ENCODE measurements around the gene LOXHD1.

The LOXHD1 gene

GRCh38 chr18:46672062-46672970 lies 15.3 kb upstream of the LOXHD1 start:
- no peaks in the 10 kb centered on the region for H3K4me1 ChIP-seq (ENCODE audit: control insufficient read depth in 5 of 5, insufficient read depth in 5 of 5, low read length in 5 of 5)
- peaks cover 0 to 3% (median 0%) of the 10 kb centered on the region in 5 donors for H3K9me3 ChIP-seq (ENCODE audit: control insufficient read depth in 5 of 5, low read length in 5 of 5)
- H3K27me3 ChIP-seq (ENCODE audit: control insufficient read depth in 5 of 5, insufficient read depth in 4 of 5, low read length in 5 of 5), result peaks cover 0 to 11% (median 5%) of the 10 kb centered on the region in 5 donors
- no peak overlapping the region for H3K27ac ChIP-seq (ENCODE audit: low read depth, low read length)
- H3K4me3 ChIP-seq (ENCODE audit: low read depth in 1 of 5, low read length in 5 of 5), result no peak overlapping the region
- no peaks in the 10 kb centered on the region for H3K36me3 ChIP-seq (ENCODE audit: control insufficient read depth in 5 of 5, insufficient read depth in 5 of 5, low read length in 5 of 5)
- no peak overlapping the region for H3K9ac ChIP-seq (ENCODE audit: low read length in 5 of 5)

GRCh38 chr18:46668694-46669093 lies 11.7 kb upstream of the LOXHD1 start:
- Histone ChIP-seq H3K9me3 (ENCODE audit: control insufficient read depth in 5 of 5, low read length in 5 of 5) (no peaks in the 10 kb centered on the region), H3K4me1 (ENCODE audit: control insufficient read depth in 5 of 5, insufficient read depth in 5 of 5, low read length in 5 of 5) (no peaks in the 10 kb centered on the region), H3K27me3 (ENCODE audit: control insufficient read depth in 5 of 5, insufficient read depth in 4 of 5, low read length in 5 of 5) (peaks cover 0 to 5% (median 0%) of the 10 kb centered on the region in 5 donors), H3K36me3 (ENCODE audit: control insufficient read depth in 5 of 5, insufficient read depth in 5 of 5, low read length in 5 of 5) (no peaks in the 10 kb centered on the region), H3K4me3 (ENCODE audit: low read depth in 1 of 5, low read length in 5 of 5) (no peak overlapping the region), H3K9ac (ENCODE audit: low read length in 5 of 5) (no peak overlapping the region), H3K27ac (ENCODE audit: low read depth, low read length) (no peak overlapping the region)

GRCh38 chr18:46668135-46668534 lies 11.1 kb upstream of the LOXHD1 start:
- Histone ChIP-seq H3K27me3 (ENCODE audit: control insufficient read depth in 5 of 5, insufficient read depth in 4 of 5, low read length in 5 of 5) (peaks cover 0 to 5% (median 0%) of the 10 kb centered on the region in 5 donors), H3K9ac (ENCODE audit: low read length in 5 of 5) (no peak overlapping the region), H3K9me3 (ENCODE audit: control insufficient read depth in 5 of 5, low read length in 5 of 5) (no peaks in the 10 kb centered on the region), H3K4me1 (ENCODE audit: control insufficient read depth in 5 of 5, insufficient read depth in 5 of 5, low read length in 5 of 5) (no peaks in the 10 kb centered on the region), H3K36me3 (ENCODE audit: control insufficient read depth in 5 of 5, insufficient read depth in 5 of 5, low read length in 5 of 5) (no peaks in the 10 kb centered on the region), H3K4me3 (ENCODE audit: low read depth in 1 of 5, low read length in 5 of 5) (no peak overlapping the region), H3K27ac (ENCODE audit: low read depth, low read length) (no peak overlapping the region)

- no peak overlapping the region for H3K9ac ChIP-seq (ENCODE audit: low read length in 5 of 5)
- no peak overlapping the region for H3K4me3 ChIP-seq (ENCODE audit: low read depth in 1 of 5, low read length in 5 of 5)
- peaks cover 0 to 3% (median 0%) of the 10 kb centered on the region in 5 donors for H3K27me3 ChIP-seq (ENCODE audit: control insufficient read depth in 5 of 5, insufficient read depth in 4 of 5, low read length in 5 of 5)
- no peaks in the 10 kb centered on the region for H3K9me3 ChIP-seq (ENCODE audit: control insufficient read depth in 5 of 5, low read length in 5 of 5)
- no peak overlapping the region for H3K27ac ChIP-seq (ENCODE audit: low read depth, low read length)
- no peaks in the 10 kb centered on the region for H3K4me1 ChIP-seq (ENCODE audit: control insufficient read depth in 5 of 5, insufficient read depth in 5 of 5, low read length in 5 of 5)
- H3K36me3 ChIP-seq (ENCODE audit: control insufficient read depth in 5 of 5, insufficient read depth in 5 of 5, low read length in 5 of 5), result no peaks in the 10 kb centered on the region
These were observed 6.5 kb upstream of the LOXHD1 start for GRCh38 chr18:46663539-46663938.

GRCh38 chr18:46660957-46661749 lies 4.1 kb upstream of the LOXHD1 start:
- H3K4me1 ChIP-seq (ENCODE audit: control insufficient read depth in 5 of 5, insufficient read depth in 5 of 5, low read length in 5 of 5), result no peaks in the 10 kb centered on the region
- H3K27ac ChIP-seq (ENCODE audit: low read depth, low read length), result no peak overlapping the region
- no peaks in the 10 kb centered on the region for H3K9me3 ChIP-seq (ENCODE audit: control insufficient read depth in 5 of 5, low read length in 5 of 5)
- no peak overlapping the region for H3K9ac ChIP-seq (ENCODE audit: low read length in 5 of 5)
- no peaks in the 10 kb centered on the region for H3K36me3 ChIP-seq (ENCODE audit: control insufficient read depth in 5 of 5, insufficient read depth in 5 of 5, low read length in 5 of 5)
- no peak overlapping the region for H3K4me3 ChIP-seq (ENCODE audit: low read depth in 1 of 5, low read length in 5 of 5)
- no peaks in the 10 kb centered on the region for H3K27me3 ChIP-seq (ENCODE audit: control insufficient read depth in 5 of 5, insufficient read depth in 4 of 5, low read length in 5 of 5)

- H3K4me1 ChIP-seq (ENCODE audit: control insufficient read depth in 5 of 5, insufficient read depth in 5 of 5, low read length in 5 of 5), result no peaks in the 10 kb centered on the region
These were observed 2.5 kb upstream of the LOXHD1 start for GRCh38 chr18:46659484-46659883.

GRCh38 chr18:46656326-46657114 lies 500 bp downstream of the LOXHD1 start:
- Histone ChIP-seq H3K4me1 (ENCODE audit: control insufficient read depth in 5 of 5, insufficient read depth in 5 of 5, low read length in 5 of 5) (no peaks in the 10 kb centered on the region), H3K36me3 (ENCODE audit: control insufficient read depth in 5 of 5, insufficient read depth in 5 of 5, low read length in 5 of 5) (no peaks in the 10 kb centered on the region), H3K9ac (ENCODE audit: low read length in 5 of 5) (no peak overlapping the region), H3K27ac (ENCODE audit: low read depth, low read length) (no peak overlapping the region), H3K4me3 (ENCODE audit: low read depth in 1 of 5, low read length in 5 of 5) (no peak overlapping the region), H3K9me3 (ENCODE audit: control insufficient read depth in 5 of 5, low read length in 5 of 5) (no peaks in the 10 kb centered on the region), H3K27me3 (ENCODE audit: control insufficient read depth in 5 of 5, insufficient read depth in 4 of 5, low read length in 5 of 5) (no peaks in the 10 kb centered on the region)

More at GRCh38 chr18:46659484-46659883, 2.5 kb upstream of the LOXHD1 start:
- Histone ChIP-seq H3K36me3 (ENCODE audit: control insufficient read depth in 5 of 5, insufficient read depth in 5 of 5, low read length in 5 of 5) (no peaks in the 10 kb centered on the region), H3K27me3 (ENCODE audit: control insufficient read depth in 5 of 5, insufficient read depth in 4 of 5, low read length in 5 of 5) (no peaks in the 10 kb centered on the region), H3K4me3 (ENCODE audit: low read depth in 1 of 5, low read length in 5 of 5) (no peak overlapping the region), H3K9me3 (ENCODE audit: control insufficient read depth in 5 of 5, low read length in 5 of 5) (no peaks in the 10 kb centered on the region), H3K9ac (ENCODE audit: low read length in 5 of 5) (peak overlapping the region in 1 of 5 donors; percentile 6), H3K27ac (ENCODE audit: low read depth, low read length) (no peak overlapping the region)

- H3K9ac ChIP-seq (ENCODE audit: low read length in 5 of 5), result no peak overlapping the region
- H3K27me3 ChIP-seq (ENCODE audit: control insufficient read depth in 5 of 5, insufficient read depth in 4 of 5, low read length in 5 of 5), result peaks cover 0 to 5% (median 0%) of the 10 kb centered on the region in 5 donors
- no peak overlapping the region for H3K4me3 ChIP-seq (ENCODE audit: low read depth in 1 of 5, low read length in 5 of 5)
- H3K27ac ChIP-seq (ENCODE audit: low read depth, low read length), result no peak overlapping the region
- no peaks in the 10 kb centered on the region for H3K9me3 ChIP-seq (ENCODE audit: control insufficient read depth in 5 of 5, low read length in 5 of 5)
- H3K4me1 ChIP-seq (ENCODE audit: control insufficient read depth in 5 of 5, insufficient read depth in 5 of 5, low read length in 5 of 5), result no peaks in the 10 kb centered on the region
- no peaks in the 10 kb centered on the region for H3K36me3 ChIP-seq (ENCODE audit: control insufficient read depth in 5 of 5, insufficient read depth in 5 of 5, low read length in 5 of 5)
These were observed 4.6 kb downstream of the LOXHD1 start for GRCh38 chr18:46652372-46652771.

GRCh38 chr18:46650681-46651080 lies 6.3 kb downstream of the LOXHD1 start:
- Histone ChIP-seq H3K4me3 (ENCODE audit: low read depth in 1 of 5, low read length in 5 of 5) (no peak overlapping the region), H3K27ac (ENCODE audit: low read depth, low read length) (no peak overlapping the region), H3K36me3 (ENCODE audit: control insufficient read depth in 5 of 5, insufficient read depth in 5 of 5, low read length in 5 of 5) (no peaks in the 10 kb centered on the region), H3K9ac (ENCODE audit: low read length in 5 of 5) (no peak overlapping the region), H3K4me1 (ENCODE audit: control insufficient read depth in 5 of 5, insufficient read depth in 5 of 5, low read length in 5 of 5) (no peaks in the 10 kb centered on the region), H3K27me3 (ENCODE audit: control insufficient read depth in 5 of 5, insufficient read depth in 4 of 5, low read length in 5 of 5) (peaks cover 0 to 5% (median 0%) of the 10 kb centered on the region in 5 donors), H3K9me3 (ENCODE audit: control insufficient read depth in 5 of 5, low read length in 5 of 5) (no peaks in the 10 kb centered on the region)
